GM15510 (cell line): Measurements from ENCODE around the gene SMPD1.

Experiments
- POLR2A ChIP-seq: IDR thresholded peaks from 3 replicates; pipeline ENCODE4 v1.6.1; 2011; ENCODE audit warnings: borderline replicate concordance; ENCODE audit not compliant: insufficient read length; ENCODE audit errors: extremely low read depth

Gene SMPD1

DNA sequence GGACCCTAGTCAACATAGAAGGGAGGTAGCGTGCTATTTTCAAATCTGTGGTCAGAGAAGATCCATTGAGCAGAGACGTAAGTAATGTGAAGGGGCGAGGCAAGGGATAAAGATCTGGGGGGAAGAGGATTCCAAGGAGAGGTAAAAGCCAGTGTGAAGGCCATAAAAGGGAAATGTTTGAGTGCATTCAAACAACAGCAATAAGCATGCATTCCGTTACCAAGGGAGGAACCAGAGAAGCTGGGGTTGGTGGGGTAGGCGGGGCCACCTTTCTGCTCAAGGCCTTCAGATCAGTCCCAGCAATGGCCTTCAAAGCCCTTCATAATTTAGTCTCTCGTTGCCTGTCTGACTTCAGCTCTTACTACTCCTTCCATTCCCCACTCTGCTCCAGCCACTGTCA is 18.4 kb upstream of the SMPD1 start:
- TF ChIP-seq POLR2A, result no peak

DNA sequence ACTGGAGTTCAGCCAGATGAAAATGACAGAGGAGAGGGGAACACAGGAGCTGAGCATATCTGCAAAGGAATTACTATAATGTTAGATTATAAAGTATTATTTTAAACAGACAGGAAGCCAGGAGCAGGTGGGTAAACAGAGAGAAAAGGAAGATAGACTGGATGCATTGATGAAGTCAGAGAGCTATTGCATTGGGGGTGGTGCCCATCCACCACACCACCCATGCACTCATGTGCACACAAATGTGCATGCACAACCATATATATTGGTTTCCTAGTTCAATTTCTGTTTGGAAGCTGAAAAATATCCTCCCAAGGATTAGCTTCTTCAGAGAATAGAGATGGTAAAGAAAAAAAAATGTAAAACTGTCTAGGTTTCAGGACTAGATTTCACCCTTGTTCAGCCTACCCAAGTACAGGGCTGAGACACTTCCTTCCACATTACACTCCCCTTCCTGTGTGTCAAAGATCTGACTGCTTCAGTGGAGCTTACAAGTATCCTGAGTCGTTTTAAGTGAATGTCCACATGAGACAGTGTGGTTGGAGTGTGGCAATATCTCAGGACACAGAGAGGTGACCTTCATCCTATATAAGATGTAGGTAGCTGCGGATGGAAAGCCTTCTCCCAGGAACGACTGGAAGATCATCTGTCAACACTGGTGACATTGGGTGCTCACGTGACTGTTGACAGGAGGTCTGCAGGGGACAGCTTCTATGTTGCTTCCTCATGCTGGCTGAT is 12.2 kb upstream of the SMPD1 start:
- no peak for TF ChIP-seq POLR2A

DNA sequence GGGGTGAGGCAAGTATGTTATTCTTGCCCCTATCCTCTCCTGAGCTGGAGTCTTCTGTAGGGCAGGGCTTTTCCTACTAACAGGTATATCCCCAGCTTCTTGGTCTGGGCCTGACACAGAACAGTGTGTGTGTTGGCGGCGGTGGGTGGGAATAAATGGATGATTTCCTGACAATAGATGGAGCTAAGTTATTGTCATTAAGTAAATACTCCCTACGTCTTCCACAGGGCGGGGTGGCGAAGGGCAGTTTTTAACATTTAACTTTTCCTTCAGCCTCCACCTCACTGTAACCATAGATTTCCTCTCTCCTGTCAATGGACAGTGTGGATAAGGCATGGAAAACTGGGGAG is 11.7 kb upstream of the SMPD1 start:
- TF ChIP-seq POLR2A, result no peak

DNA sequence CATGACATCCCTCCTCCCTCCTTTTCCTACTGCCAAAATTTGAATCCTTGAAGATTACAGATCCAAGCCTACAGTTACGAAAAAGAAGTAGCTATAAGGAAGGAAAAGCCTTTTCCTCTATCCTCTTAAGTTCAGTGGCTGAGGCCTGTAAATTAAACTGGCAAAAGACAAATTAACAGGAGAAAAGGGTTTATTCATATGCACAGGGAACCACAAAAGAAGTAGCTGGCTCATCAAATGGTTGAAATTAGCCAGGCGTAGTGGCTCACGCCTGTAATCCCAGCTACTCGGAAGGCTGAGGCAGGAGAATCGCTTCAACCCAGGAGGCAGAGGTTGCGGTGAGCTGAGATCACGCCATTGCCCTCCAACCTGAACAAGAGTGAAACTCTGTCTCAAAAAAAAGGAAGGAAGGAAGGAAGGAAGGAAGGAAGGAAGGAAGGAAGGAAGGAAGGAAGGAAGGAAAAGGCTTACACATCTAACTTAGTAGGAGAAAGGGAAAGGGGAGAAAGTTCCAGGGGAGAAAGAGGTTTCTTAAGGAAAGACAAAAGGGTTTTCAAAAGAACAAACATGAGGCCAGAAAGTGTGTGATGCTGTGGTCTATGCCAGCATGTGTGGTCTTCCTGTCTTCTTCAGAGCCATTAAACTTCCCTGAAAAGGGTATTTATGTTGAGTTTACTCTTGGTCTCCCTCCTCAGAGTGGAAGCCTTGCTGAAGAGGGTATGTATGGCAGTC is 5.1 kb upstream of the SMPD1 start:
- no peak for TF ChIP-seq POLR2A

DNA sequence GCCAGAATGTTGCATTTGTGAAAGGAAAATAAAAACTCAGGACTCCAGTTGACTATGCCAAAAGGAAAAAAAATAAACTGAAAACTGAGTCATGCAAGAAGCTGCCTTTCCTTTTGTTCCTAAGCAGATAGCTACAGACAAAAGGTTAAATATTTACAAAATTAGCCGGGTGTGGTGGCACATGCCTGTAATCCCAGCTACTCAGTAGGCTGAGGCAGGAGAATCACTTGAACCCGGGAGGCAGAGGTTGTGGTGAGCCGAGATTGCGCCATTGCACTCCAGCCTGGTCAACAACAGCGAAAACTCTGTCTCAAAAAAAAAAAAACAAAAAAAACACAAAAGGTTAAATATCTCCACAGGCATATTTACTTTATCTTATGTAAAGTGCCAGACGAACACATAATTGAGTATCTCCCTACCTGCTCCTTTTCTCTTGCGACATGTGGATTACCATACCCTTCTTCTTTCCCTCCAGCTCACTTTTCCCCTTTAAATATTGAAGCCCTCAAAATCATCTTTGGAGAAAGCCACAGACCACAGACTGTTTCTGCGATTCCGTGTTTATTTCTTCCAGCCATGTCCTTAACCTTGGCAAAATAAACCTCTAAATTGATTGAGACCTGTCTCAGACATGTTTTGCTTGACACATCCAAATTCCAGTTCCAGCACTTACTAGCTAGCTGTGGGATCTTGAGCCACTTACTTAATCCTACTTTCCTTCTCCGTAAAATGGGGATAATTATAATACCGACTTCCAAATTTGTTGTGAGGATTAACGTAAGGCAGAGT is 2.3 kb upstream of the SMPD1 start:
- no peak for TF ChIP-seq POLR2A

DNA sequence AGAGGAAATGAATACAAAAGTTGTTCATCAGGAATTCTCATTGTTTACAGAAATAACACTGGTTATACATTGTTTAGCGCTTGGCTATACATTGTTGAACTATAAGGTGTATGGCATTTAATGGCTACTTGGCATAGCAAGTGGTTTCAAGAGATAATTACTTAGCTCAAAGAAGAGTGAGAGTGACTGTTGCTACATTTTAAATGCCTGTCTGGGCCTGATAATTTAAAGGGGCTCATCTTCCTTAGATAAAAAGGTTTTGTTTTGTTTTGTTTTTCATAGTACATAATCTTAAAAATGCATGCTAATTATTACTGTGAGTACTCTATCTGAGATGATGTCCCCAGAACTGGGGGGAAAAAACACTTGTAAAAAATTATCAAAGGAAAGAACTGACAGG is 1.5 kb upstream of the SMPD1 start:
- TF ChIP-seq POLR2A, result no peak

DNA sequence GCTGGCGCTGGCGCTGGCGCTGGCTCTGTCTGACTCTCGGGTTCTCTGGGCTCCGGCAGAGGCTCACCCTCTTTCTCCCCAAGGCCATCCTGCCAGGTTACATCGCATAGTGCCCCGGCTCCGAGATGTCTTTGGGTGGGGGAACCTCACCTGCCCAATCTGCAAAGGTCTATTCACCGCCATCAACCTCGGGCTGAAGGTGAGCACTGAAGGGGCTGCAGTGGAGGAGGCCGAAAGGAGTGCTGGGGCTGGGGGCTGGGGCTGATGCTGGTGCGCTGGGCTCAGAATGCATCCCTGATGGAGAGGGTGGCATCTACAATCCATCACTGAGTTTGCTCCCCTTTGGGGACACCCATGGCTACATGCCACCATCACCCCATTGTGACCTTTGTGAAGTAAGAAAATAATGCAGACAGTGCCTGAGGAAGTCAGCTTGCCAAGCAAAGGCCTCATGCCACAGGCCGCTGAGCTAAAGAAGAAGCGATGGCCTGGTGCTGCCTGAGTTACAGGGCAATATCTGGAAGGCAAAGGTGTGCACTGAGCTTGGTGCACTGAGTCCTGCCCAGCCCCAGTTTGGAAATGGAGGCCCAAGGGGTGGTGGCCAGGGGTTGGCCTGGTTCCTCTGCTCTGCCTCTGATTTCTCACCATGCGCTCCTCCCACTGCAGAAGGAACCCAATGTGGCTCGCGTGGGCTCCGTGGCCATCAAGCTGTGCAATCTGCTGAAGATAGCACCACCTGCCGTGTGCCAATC is 620 bp downstream of the SMPD1 start:
- TF ChIP-seq POLR2A, result no peak

DNA sequence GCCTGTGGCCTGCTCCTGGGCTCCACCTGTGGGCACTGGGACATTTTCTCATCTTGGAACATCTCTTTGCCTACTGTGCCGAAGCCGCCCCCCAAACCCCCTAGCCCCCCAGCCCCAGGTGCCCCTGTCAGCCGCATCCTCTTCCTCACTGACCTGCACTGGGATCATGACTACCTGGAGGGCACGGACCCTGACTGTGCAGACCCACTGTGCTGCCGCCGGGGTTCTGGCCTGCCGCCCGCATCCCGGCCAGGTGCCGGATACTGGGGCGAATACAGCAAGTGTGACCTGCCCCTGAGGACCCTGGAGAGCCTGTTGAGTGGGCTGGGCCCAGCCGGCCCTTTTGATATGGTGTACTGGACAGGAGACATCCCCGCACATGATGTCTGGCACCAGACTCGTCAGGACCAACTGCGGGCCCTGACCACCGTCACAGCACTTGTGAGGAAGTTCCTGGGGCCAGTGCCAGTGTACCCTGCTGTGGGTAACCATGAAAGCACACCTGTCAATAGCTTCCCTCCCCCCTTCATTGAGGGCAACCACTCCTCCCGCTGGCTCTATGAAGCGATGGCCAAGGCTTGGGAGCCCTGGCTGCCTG is 1.4 kb downstream of the SMPD1 start:
- no peak for TF ChIP-seq POLR2A

DNA sequence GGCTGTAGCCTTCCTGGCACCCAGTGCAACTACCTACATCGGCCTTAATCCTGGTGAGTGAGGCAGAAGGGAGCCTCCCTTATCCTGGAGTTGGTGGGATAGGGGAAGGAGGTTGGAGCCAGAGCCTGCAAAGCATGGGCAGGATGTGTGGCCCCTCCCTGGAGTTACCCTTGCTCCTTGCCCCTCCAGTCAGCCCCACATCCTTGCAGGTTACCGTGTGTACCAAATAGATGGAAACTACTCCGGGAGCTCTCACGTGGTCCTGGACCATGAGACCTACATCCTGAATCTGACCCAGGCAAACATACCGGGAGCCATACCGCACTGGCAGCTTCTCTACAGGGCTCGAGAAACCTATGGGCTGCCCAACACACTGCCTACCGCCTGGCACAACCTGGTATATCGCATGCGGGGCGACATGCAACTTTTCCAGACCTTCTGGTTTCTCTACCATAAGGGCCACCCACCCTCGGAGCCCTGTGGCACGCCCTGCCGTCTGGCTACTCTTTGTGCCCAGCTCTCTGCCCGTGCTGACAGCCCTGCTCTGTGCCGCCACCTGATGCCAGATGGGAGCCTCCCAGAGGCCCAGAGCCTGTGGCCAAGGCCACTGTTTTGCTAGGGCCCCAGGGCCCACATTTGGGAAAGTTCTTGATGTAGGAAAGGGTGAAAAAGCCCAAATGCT is 3.9 kb downstream of the SMPD1 start:
- TF ChIP-seq POLR2A, result no peak

DNA sequence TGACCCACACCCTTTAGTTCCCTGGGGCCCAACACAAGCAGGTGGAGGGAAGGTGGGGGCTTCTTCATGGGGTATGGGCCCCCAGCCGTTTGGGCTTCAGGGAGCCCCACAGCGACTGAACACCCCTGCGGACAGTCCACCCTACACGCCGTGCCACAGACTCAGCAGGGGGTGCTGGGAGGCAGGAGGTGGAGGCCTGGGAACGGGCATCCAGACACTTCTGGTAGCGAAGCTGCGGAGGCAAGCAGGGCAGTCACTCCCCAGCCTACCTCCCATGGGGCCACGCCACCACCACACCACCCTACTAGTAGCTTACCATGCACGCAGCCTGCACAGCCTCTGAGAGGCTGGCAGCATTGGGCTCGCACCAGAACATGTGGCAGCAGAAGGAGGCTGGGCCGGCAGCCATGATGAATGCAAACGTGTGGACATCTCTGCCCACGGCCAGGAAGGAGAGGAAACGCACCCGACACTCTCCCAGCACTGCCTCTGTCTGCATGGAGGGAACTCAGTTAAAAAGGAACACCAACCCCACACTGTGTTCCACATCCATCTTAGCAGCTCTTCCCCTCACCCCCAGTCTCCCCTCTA is 5.3 kb downstream of the SMPD1 start:
- TF ChIP-seq POLR2A, result no peak

DNA sequence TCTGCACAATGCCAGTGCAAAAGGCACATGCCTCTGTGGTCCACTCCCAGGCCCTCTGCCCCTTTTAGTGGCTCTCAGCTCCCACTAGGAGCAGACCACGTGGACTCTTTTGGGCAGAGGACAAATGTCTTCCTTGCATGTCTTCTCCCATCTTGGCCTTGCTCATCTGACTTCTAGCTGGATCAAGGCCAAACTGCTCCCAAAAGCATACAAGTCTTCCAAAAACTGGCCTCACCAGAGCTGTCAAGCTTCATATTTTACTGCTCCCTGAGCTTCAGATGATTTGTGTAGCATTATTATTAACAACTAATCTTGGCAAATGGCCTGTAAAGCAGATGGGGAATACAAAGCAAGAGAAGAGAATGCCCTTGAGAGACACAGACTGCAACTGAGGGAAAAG is 6.9 kb downstream of the SMPD1 start:
- TF ChIP-seq POLR2A, result no peak

DNA sequence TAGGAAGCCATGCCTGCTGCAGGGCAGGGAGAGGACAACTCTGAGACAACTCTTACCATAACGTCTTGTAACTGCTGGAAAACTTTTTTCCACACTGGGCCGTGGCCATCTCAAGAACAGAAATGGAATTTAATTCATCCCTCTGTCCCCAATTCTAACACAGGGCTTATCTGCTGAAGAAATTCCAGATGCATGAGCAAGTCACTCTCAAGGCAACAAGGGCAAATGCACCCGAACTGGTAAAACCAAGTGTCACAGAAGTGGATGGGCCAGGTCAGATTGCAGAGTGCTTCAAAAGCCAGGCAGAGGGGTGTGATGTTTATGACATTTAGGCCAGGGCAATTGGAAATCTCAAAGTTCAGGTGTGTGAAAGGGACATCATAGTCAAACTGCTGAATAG is 7.4 kb downstream of the SMPD1 start:
- TF ChIP-seq POLR2A, result no peak
